Heart right ventricle (tissue), 16 donors: ENCODE results near the gene MYO9A. TPM values are rescaled to one million over a fixed set of nuclear protein-coding genes. Genes with fewer than 3 reads are reported as not detected.

ENCODE experiments used
- ATAC-seq, 8 donors: fragments of 200-7000 bp; cut with Tn5 transposase; one replicate each; pipeline ENCODE4 v1.9.1; 2020; ENCODE audit warnings: mild to moderate bottlenecking in 8 of 8, moderate library complexity in 8 of 8, moderate number of reproducible peaks in 1 of 8
- DNase-seq, 2 donors: peaks; one replicate each; pipeline ENCODE4 v3.0.0-alpha.2; 2020
- H3K27ac ChIP-seq, 10 donors: fragments of 200-600 bp; sonication (generic) in 2 of 10; one replicate each; pipeline versions ENCODE4 v1.5.0 to v1.8.0; 2020 to 2022; ENCODE audit warnings: mild to moderate bottlenecking in 3 of 10
- H3K27me3 ChIP-seq, 7 donors: fragments of 200-600 bp; one replicate each; pipeline ENCODE4 v1.8.0; 2021 to 2022; ENCODE audit warnings: mild to moderate bottlenecking in 2 of 7
- H3K36me3 ChIP-seq, 9 donors: fragments of 200-600 bp; sonication (generic) in 1 of 9; one replicate each; pipeline versions ENCODE4 v1.5.0 to v1.8.0; 2020 to 2022; ENCODE audit warnings: mild to moderate bottlenecking in 2 of 9
- H3K4me1 ChIP-seq, 9 donors: fragments of 200-600 bp; sonication (generic) in 1 of 9; one replicate each; pipeline versions ENCODE4 v1.5.0 to v1.8.0; 2020 to 2022; ENCODE audit warnings: mild to moderate bottlenecking in 4 of 9
- H3K4me3 ChIP-seq, 10 donors: fragments of 200-600 bp; sonication (generic) in 2 of 10; one replicate each; pipeline versions ENCODE4 v1.5.0 to v1.8.0; 2020 to 2022; ENCODE audit warnings: mild to moderate bottlenecking in 7 of 10, moderate library complexity in 2 of 10
- H3K9me3 ChIP-seq, 11 donors: fragments of 200-600 bp in 10 of 11; sonication (generic) in 2 of 11; one replicate each; pipeline versions ENCODE4 v1.5.0 to v1.8.0; 2013 to 2022; ENCODE audit warnings: mild to moderate bottlenecking in 2 of 11, control low read depth in 1 of 11, moderate library complexity in 1 of 11
- WGBS, 2 donors: extraction: QIAGEN DNeasy Blood & Tissue Kit; methylation state at CpG; one replicate each; pipeline ENCODE4 v1.1.7; 2013; ENCODE audit warnings: inconsistent platforms in 1 of 2; 5-methylcytosine and 5-hydroxymethylcytosine counted together
- intact Hi-C, 10 donors: fragments of 100-400 bp; cut with DNase I; formaldehyde crosslinking; loops; one replicate each; pipeline versions ENCODE4 v1.11.1 to v1.14.2; 2022
- polyA plus RNA-seq, 2 donors: library from polyadenylated mRNA; stranded (reverse); fragments of 200-250 nt; gene quantifications; one replicate each; pipeline ENCODE4 v1.2.3, GENCODE V29; 2013
- total RNA-seq, 10 donors: library from RNA; stranded (reverse); fragmentation: NEBNext Ultra II Directional in 3 of 10; extraction: Animal tissue kit (Norgen Biotek cat#: 25700) in 3 of 10; gene quantifications; one replicate each; pipeline versions ENCODE4 v1.2.1 to v1.2.4, GENCODE V29; 2021 to 2023
- TF ChIP-seq, protein P1 (sequence below), 9 donors: fragments of 200-600 bp; sonication (generic) in 2 of 9; IDR thresholded peaks; one replicate each; pipeline versions ENCODE4 v1.5.0 to v1.8.0; 2021 to 2022; ENCODE audit warnings: antibody characterized with exemption in 9 of 9, mild to moderate bottlenecking in 5 of 9, moderate library complexity in 1 of 9
- donor health status: Arrhythmogenic right ventricular cardiomyopathy.
- donor health status: ischemic (EF 13 %, LVEDD 7.1; RV severe dilation, severe dysfunction).
- donor health status: healthy with polysubstance abuse.
- donor health status: DM: no; HTN: yes; CAD: no.
- donor health status: DM: no; HTN: no; CAD: no.
- donor health status: ischemic (EF 25% LVEDD 6.9; RV normal size, moderate dysfunction).
- donor health status: ischemic (EF 25% LVEDD 5.7; RV mildly dilated, moderate dysfunction).
- donor health status: healthy.
- donor health status: DM: yes; HTN: yes; CAD: no.
- donor health status: Ischemic cardiomyopathy.
- donor health status: ischemic (EF 35%, LVEDD 5.7; RV mildly dilated, moderate dysfunction).
- donor health status: nonischemic (EF 11% LVEDD 7.7; RV severe dilation, severe dysfunction).
- donor health status: DM: yes; HTN: yes; CAD: no.
- donor health status: PGD.
- donor health status: ischemic (EF 29% LVEDD 5.4; RV normal size, mild dysfunction).
- donor health status: nonischemic (EF 23%, LVEDD 6.1; RV moderate dilation, normal function).

Gene MYO9A
- total and polyA plus RNA-seq, 12 donors = 3.7 to 36.9 (median 28.7) TPM

DNA sequence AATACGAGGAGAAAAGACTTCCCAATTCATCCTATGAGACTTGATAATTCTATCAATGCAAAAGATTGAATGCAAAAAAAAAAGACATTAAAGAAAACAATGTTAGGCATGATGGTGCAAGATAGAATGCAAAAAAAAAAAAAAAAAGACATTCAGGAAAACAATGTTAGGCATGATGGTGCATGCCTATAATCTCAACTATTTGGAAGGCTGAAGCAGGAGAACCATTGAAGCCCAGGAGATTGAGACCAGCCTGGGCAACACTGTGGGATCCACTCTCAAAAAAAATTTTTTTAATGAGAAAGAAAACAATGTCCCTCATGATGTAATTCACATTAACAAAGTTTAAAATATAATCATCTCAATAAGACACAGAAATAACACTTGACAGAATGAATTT lies 75.9 kb downstream of the MYO9A start:
- Histone ChIP-seq H3K4me3 (no peak overlapping the region), H3K9me3 (peaks cover 0 to 7% (median 0%) of the 10 kb centered on the region in 11 donors), H3K27ac (no peak overlapping the region), H3K27me3 (no peaks in the 10 kb centered on the region), H3K4me1 (peaks cover 0 to 5% (median 0%) of the 10 kb centered on the region in 9 donors), H3K36me3 (peaks cover 0 to 52% (median 0%) of the 10 kb centered on the region in 9 donors)
- TF ChIP-seq, protein P1, sequence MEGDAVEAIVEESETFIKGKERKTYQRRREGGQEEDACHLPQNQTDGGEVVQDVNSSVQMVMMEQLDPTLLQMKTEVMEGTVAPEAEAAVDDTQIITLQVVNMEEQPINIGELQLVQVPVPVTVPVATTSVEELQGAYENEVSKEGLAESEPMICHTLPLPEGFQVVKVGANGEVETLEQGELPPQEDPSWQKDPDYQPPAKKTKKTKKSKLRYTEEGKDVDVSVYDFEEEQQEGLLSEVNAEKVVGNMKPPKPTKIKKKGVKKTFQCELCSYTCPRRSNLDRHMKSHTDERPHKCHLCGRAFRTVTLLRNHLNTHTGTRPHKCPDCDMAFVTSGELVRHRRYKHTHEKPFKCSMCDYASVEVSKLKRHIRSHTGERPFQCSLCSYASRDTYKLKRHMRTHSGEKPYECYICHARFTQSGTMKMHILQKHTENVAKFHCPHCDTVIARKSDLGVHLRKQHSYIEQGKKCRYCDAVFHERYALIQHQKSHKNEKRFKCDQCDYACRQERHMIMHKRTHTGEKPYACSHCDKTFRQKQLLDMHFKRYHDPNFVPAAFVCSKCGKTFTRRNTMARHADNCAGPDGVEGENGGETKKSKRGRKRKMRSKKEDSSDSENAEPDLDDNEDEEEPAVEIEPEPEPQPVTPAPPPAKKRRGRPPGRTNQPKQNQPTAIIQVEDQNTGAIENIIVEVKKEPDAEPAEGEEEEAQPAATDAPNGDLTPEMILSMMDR (IDR thresholded peaks at IDR 0.05) = no peak
- DNase-seq (no peak), ATAC-seq (no peak)
- intact Hi-C loops = loop anchor here in 1 of 10 donors (10.0 kb wide), 1 partner anchor 73 kb away; the partner anchor contains the start of genes MYO9A and SENP8
- WGBS, 2 donors = 67 to 80% methylated on average over 1 of the region's 1 CpG

DNA sequence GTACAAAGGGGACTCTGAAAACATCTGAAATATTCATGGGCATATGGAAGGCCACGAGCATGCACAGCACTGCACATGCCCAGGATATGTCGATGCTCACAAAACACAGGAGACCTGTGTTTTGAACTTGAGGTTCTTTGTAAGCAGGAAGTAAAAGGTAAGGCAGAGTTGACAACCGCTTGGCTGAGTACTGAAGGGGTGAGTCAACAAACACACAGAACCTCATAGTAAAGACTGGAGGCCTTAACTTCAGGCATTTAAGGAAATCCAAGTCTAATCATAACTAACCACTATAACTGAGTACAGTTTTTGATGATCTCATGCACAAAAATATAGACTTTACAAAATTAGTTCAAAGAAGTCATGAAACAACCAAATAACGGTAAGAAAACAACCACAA lies 80.6 kb downstream of the MYO9A start:
- WGBS, 2 donors = 99% methylated on average over 4 of the region's 4 CpGs
- TF ChIP-seq, protein P1 (IDR thresholded peaks at IDR 0.05) = no peak

DNA sequence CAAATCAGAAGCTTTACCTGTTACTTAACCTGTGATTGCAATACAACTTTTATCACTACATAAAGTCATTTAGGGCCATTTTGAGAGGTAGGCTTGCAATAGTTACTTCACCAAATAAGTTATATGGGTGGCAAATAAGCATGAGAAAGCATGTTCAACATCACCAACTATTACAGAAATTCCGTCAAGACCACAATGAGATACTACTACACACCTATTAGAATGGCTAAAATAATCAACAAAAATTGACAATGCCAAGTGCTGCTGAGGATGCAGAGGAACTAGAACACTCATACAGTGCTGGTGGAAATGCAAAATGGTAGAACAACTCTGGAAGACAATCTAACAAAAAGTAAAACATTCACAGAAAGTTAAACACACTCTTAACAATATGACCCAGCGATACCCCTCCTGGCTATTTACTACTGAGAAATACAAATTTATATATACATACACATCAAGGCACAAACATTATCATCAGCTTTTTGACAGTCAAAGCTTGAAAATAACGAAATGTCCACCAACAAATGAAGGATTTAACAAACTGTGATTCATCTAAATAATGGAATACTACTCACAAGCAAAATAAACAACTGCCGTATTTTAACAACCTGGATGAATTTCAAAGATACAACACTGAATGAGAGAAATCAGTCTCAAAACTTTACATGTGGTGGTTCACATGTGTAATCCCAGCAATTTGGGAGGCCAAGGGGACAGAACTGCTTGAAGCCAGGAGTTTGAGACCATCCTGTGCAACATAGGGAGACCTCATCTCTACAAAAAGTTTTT lies 82.9 kb downstream of the MYO9A start:
- intact Hi-C loops = loop anchor here in 1 of 10 donors (10.0 kb wide), 1 partner anchor 120 kb away; no protein-coding TSS in a partner anchor
- Histone ChIP-seq H3K9me3 (peaks cover 0 to 12% (median 0%) of the 10 kb centered on the region in 11 donors), H3K36me3 (peaks cover 0 to 29% (median 0%) of the 10 kb centered on the region in 9 donors), H3K27me3 (no peaks in the 10 kb centered on the region), H3K27ac (no peak overlapping the region), H3K4me3 (no peak overlapping the region), H3K4me1 (peaks cover 0 to 31% (median 11%) of the 10 kb centered on the region in 9 donors)
- WGBS, 2 donors = 73% methylated on average over 4 of the region's 4 CpGs
- ATAC-seq (no peak), DNase-seq (no peak)
- TF ChIP-seq, protein P1 (IDR thresholded peaks at IDR 0.05) = no peak

More for the DNA sequence above, 80.6 kb downstream of the MYO9A start:
- Histone ChIP-seq H3K9me3 (peaks cover 0 to 12% (median 0%) of the 10 kb centered on the region in 11 donors), H3K36me3 (peaks cover 0 to 21% (median 0%) of the 10 kb centered on the region in 9 donors), H3K27ac (no peak overlapping the region), H3K4me3 (no peak overlapping the region), H3K4me1 (peaks cover 0 to 29% (median 11%) of the 10 kb centered on the region in 9 donors), H3K27me3 (no peaks in the 10 kb centered on the region)
- no peak for DNase-seq
- ATAC-seq = no peak
- intact Hi-C loops = loop anchor here in 1 of 10 donors (10.0 kb wide), 1 partner anchor 117 kb away; no protein-coding TSS in a partner anchor

DNA sequence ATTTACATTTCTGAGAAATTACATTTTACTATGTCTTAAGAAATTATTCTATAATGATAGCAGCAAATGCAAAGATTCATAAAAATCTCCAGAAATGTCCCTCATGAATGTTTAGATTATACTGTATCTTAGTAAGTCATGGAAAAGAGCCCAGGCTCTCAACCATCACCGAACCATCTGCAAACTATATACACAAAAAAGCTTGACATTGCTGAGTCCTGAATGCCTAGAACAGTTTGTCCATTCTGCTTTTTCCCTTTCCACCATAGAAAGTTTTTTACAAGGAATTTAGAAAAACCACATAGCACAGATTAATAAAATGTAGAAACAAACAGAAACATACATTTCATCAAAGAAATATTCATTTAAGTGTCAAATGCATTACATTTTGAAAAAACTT lies 83.6 kb downstream of the MYO9A start:
- H3K4me3 ChIP-seq = no peak overlapping the region
- intact Hi-C loops = loop anchor here in 1 of 10 donors (10.0 kb wide), 1 partner anchor 120 kb away; no protein-coding TSS in a partner anchor
- H3K4me1 ChIP-seq = peaks cover 0 to 31% (median 11%) of the 10 kb centered on the region in 9 donors
- WGBS, 2 donors = 93 to 94% methylated on average over 1 of the region's 1 CpG
- H3K9me3 ChIP-seq = peaks cover 0 to 12% (median 0%) of the 10 kb centered on the region in 11 donors
- DNase-seq (no peak), ATAC-seq (no peak)
- H3K27me3 ChIP-seq = no peaks in the 10 kb centered on the region
- H3K36me3 ChIP-seq = peaks cover 0 to 31% (median 0%) of the 10 kb centered on the region in 9 donors
- H3K27ac ChIP-seq = no peak overlapping the region
- TF ChIP-seq, protein P1 (IDR thresholded peaks at IDR 0.05) = no peak
